D721Med (cell line): ENCODE measurements around the gene RBL2.

Experiments used
- DNase-seq: peaks from one replicate; pipeline ENCODE4 v3.0.0; 2011; ENCODE audit warnings: low spot score; ENCODE audit not compliant: insufficient read length
- FAIRE-seq: peaks from 2 replicates; lab custom pipeline; 2011; peaks lifted over from hg19 to GRCh38; lab: Jason Lieb, UNC
- CTCF ChIP-seq: IDR thresholded peaks from 2 replicates; pipeline ENCODE4 v1.5.1; 2012; ENCODE audit warnings: mild to moderate bottlenecking, control low read depth; ENCODE audit not compliant: insufficient read depth; ENCODE audit errors: missing control alignments

Gene RBL2

GRCh38 chr16:53480394-53480793 lies 46.1 kb downstream of the RBL2 start:
- no peak for FAIRE-seq
- no peak for DNase-seq
- TF ChIP-seq CTCF: no peak

DNA sequence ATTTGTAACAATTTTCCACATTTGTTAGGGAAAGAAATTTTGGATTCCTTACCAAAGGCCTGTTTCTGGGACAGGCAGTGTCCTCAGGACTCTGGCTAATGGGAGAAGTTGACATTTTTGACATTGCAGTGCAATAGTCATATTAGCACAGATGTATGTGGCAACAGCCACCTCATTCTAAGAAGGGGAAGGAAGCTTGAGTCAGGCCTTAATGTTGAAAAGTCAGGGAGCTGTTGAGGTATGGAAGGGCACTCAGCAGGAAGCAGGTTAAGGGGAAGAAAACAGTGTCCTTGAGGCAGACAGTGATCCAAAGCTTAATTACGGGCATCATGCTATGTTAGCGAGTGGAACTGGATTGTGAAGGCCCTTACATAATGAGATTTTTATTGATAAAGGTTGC lies 47.9 kb downstream of the RBL2 start:
- DNase-seq: no peak
- no peak for TF ChIP-seq CTCF
- no peak for FAIRE-seq

GRCh38 chr16:53484542-53484941 lies 50.3 kb downstream of the RBL2 start:
- DNase-seq: no peak
- TF ChIP-seq CTCF: no peak
- no peak for FAIRE-seq

GRCh38 chr16:53486230-53486629 lies 52.0 kb downstream of the RBL2 start:
- DNase-seq (no peak), FAIRE-seq (no peak)
- TF ChIP-seq CTCF: no peak

GRCh38 chr16:53489755-53490154 lies 55.5 kb downstream of the RBL2 start:
- no peak for DNase-seq
- no peak for FAIRE-seq

GRCh38 chr16:53492503-53492902 lies 58.2 kb downstream of the RBL2 start:
- DNase-seq (no peak), FAIRE-seq (no peak)
- no peak for TF ChIP-seq CTCF

More at GRCh38 chr16:53489755-53490154, 55.5 kb downstream of the RBL2 start:
- no peak for TF ChIP-seq CTCF

GRCh38 chr16:53494636-53495035 lies 60.4 kb downstream of the RBL2 start:
- no peak for TF ChIP-seq CTCF
- DNase-seq: no peak
- FAIRE-seq: no peak
